Activated naive CD4-positive, alpha-beta T cell treated with anti-CD3 and anti-CD28 coated beads, Interleukin-2, amount 50 U/mL, for 16 hours (primary cell): ENCODE results near the gene KBTBD4.
"Not testable (repeated sequence)": the region's sequence is repeated elsewhere in the genome, so short reads cannot be mapped to it uniquely, and the experiment has no call there.

Source experiments
- DNase-seq: peaks from one replicate; pipeline ENCODE4 v3.0.0-alpha.2; 2020

Gene KBTBD4

GRCh38 chr11:47558695-47559094 lies 20.1 kb downstream of the KBTBD4 start:
- DNase-seq, result no peak

GRCh38 chr11:47557004-47557403 lies 21.8 kb downstream of the KBTBD4 start:
- not testable (repeated sequence) for DNase-seq

- DNase-seq, result no peak
Observed at GRCh38 chr11:47553406-47553743, 25.4 kb downstream of the KBTBD4 start.

- peak; percentile 94 for DNase-seq
Observed at GRCh38 chr11:47552566-47553405, 26.0 kb downstream of the KBTBD4 start, which contains the start of gene CELF1. TSS of gene CELF1 (minus strand) at chr11:47553132. CDS start at chr11:47499523, 53,609 bp downstream.

- peak; percentile 34 for DNase-seq
Observed at GRCh38 chr11:47552056-47552565, 26.7 kb downstream of the KBTBD4 start.

GRCh38 chr11:47551086-47551485 lies 27.7 kb downstream of the KBTBD4 start:
- no peak for DNase-seq

GRCh38 chr11:47550288-47551047 lies 28.3 kb downstream of the KBTBD4 start:
- DNase-seq, result no peak

GRCh38 chr11:47546274-47546673 lies 32.5 kb downstream of the KBTBD4 start:
- not testable (repeated sequence) for DNase-seq

- DNase-seq, result no peak
Observed at GRCh38 chr11:47545298-47545697, 33.5 kb downstream of the KBTBD4 start.

- no peak for DNase-seq
Observed at GRCh38 chr11:47541070-47541469, 37.7 kb downstream of the KBTBD4 start.

GRCh38 chr11:47539681-47540039 lies 39.1 kb downstream of the KBTBD4 start:
- no peak for DNase-seq

GRCh38 chr11:47538741-47539565 lies 39.8 kb downstream of the KBTBD4 start:
- no peak for DNase-seq

GRCh38 chr11:47536915-47537314 lies 41.9 kb downstream of the KBTBD4 start:
- DNase-seq, result no peak

GRCh38 chr11:47534704-47535251 lies 44.0 kb downstream of the KBTBD4 start:
- no peak for DNase-seq

- no peak for DNase-seq
Observed at GRCh38 chr11:47533690-47534151, 45.0 kb downstream of the KBTBD4 start.

- no peak for DNase-seq
Observed at GRCh38 chr11:47532597-47533213, 46.1 kb downstream of the KBTBD4 start.

- DNase-seq, result no peak
Observed at GRCh38 chr11:47531666-47532065, 47.1 kb downstream of the KBTBD4 start.

- DNase-seq, result not testable (repeated sequence)
Observed at GRCh38 chr11:47530721-47531120, 48.0 kb downstream of the KBTBD4 start.

GRCh38 chr11:47529951-47530350 lies 48.8 kb downstream of the KBTBD4 start:
- DNase-seq, result no peak

- no peak for DNase-seq
Observed at GRCh38 chr11:47527186-47527585, 51.6 kb downstream of the KBTBD4 start.

- DNase-seq, result not testable (repeated sequence)
Observed at GRCh38 chr11:47526032-47526431, 52.7 kb downstream of the KBTBD4 start.

- no peak for DNase-seq
Observed at GRCh38 chr11:47524291-47524874, 54.4 kb downstream of the KBTBD4 start.
